Hepatic stellate cell (primary cell): Measurements from ENCODE around the gene BCL3.
A peak's percentile ranks its signal among the peaks of the same experiment; 100 is the strongest.

ENCODE experiments used
- DNase-seq: peaks from one replicate; pipeline ENCODE4 v3.0.0; 2011; ENCODE audit warnings: low spot score

The BCL3 gene

DNA sequence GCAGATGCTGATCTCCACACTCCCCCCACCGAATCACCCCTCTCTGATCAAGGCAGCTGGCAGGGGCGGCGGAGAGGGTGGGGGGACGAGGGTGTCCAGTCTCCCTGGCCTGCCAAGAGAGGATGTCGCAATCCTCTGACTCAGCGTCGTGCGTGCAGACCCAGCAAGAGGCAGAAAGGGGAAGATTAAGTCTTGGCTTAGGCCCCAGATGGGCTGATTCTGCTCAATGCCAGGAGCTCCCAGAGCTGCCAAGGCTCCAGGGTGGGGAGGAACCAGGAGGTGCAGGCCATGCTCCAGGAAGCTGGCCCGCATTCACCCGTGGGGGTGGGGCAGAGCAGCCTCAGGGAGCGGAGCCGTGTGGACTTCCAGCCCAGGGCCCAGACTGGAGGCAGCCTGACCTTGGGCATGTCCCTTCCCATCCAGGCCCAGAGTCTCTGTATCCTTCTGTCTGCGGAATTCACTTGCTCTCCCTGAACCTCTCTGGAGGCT is 6.6 kb upstream of the BCL3 start:
- peak; percentile 96 for DNase-seq

DNA sequence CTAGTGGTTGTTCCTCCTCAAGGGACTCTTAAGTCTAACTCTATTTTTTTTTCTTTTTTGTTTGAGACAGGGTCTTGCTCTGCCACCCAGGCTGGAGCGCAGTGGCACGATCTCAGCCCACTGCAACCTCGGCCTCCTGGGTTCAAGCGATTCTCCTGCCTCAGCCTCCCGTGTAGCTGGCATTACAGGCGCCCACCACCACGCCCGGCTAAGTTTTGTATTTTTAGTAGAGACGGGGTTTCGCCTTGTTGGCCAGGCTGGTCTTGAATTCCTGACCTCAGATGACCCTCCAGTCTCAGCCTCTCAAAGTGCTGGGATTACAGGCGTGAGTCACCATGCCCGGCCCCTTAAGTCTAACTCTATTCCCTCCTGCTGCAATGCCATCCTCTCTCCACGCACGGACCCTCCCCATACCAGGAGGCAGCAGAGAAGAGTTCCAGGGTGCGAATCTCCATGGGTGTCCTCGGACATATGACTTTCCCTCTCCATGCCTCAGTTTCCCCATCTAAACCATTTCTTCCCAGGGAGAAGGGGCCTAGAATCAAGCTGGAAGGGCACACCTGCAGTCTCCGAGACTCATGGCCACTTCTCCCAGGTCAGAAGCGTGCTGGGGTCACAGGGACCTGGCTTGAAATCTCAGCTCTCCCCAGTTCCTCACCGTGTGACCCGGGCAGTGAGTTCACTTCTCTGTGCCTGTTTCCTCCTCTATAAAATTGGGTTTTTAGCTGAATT is 6.0 kb upstream of the BCL3 start:
- DNase-seq: no peak

DNA sequence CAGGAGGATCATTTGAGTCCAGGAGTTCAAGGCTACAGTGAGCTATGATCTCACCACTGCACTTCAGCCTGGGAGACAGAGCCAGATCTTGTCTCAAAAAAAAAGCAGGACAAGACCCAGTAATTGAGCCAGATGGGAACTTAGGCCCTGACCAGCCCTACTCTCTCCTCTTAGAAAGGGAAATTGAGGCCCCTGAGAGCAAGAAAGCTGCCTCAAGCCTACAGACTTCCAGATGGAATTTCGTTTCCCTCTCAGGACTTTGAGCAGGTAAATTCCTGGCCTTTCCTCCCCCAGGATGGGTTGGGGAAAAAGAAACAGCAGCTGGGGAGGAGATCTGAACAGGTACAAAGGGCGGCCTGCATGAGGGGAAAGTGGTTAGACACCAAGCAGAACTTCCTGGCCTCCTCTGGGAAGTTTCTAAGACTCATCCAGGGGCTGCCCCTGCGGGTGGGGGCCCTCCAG is 3.6 kb upstream of the BCL3 start:
- DNase-seq: no peak

DNA sequence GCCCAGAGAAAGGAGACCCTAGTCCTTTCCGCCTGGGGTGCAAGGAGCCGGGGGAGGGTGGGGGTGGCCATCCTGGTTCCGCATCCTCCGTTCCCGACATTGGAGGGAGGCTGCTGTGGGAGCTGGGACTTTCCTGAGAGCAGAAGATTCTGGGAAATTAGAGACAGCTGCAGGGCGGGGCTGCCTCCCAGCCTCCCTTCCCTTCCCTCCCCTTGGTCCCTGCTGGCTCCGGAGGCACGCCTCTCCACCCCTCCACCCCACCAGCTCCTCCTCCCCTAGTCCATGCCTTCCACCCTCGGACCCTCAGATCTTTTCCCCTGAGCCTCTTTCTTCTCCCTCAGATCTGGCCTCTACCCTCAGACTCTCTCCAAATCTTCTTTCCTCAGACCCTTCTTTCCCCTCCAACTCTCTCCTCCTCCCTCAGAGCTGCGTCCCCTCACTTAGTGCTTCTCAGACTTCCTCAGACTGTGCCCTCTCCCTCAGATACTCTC is 3.1 kb upstream of the BCL3 start:
- DNase-seq: peak; percentile 77

DNA sequence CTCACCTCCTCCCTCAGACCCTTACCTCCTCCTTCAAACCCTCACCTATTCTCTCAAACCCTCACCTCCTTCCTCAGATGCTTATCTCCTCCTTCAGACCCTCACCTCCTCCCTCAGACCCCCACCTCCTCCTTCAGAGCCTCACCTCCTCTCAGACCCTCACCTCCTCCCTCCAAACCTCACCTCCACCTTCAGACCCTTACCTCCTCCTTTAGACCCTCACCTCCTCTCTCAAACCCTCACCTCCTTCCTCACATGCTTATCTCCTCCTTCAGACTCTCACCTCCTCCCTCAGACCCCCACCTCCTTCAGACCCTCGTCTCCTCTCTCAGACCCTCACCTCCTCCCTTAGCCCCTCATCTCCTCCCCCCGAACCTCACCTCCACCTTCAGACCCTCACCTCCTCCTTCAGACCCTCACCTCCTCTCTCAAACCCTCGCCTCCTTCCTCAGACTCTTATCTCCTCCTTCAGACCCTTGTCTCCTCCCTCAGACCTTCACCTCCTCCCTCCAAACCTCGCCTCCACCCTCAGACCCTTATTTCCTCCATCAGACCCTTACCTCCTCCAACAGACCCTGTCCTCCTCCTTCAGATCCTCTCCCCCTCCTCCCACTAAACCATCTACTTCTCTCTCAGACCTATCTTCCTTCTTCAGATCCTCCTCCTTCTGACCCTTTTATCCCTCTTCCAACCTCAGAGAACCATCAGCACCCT is 2.5 kb upstream of the BCL3 start:
- DNase-seq: no peak

DNA sequence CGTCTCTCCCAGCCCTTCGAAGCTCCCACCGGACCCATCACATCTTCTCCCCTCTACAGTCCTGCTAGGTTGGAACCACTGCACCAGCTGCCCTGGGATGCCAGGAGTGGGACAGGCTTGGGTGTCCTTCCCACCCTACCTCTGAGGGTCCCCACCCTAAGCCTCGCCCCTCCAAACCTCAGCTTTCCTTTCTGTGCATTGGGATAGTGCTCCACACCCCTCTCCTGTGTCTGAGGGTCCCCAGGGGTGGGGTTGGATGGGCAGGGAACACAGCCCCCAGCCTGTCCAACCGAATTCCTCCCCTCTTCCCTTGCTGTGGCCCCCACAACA is 1.9 kb upstream of the BCL3 start:
- no peak for DNase-seq

DNA sequence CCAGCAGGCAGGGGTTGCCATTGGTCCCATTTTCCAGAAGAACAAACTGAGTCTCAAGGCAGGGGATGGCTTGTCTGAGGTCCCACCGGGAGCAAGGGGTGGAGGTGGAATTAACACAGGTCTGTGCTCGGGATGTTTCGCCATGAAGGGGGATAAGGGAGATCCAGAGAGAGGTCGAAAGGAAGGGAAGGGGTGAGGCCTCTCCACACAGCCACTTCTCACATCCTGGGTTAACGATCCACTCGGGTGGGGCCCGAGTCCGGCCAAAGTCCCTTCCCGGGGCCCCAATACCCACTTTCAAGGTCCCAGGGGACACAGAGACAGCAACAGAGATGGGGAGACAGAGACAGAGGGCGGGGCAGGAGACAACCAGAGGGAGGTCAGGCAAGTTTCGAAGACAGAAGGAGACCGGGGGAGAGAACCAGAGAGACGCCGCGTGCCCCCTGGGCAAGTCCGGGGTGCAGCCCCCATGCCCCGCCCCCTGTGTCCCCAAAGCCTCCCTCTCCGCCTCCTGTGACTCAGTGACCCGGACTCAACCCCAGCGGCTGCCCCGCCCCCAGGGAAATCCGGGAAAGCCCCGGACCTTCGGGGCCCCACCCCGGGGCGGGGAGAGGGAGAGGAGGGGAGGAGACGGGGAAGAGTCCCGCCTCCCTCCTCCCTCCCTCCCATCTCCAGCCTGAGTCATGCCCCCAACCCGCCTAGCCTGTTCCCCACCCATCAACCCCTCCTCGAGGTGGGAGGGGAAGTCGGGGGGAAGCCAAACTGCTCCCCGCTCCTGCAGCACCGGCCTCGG is 1.4 kb upstream of the BCL3 start:
- peak; percentile 96 for DNase-seq

DNA sequence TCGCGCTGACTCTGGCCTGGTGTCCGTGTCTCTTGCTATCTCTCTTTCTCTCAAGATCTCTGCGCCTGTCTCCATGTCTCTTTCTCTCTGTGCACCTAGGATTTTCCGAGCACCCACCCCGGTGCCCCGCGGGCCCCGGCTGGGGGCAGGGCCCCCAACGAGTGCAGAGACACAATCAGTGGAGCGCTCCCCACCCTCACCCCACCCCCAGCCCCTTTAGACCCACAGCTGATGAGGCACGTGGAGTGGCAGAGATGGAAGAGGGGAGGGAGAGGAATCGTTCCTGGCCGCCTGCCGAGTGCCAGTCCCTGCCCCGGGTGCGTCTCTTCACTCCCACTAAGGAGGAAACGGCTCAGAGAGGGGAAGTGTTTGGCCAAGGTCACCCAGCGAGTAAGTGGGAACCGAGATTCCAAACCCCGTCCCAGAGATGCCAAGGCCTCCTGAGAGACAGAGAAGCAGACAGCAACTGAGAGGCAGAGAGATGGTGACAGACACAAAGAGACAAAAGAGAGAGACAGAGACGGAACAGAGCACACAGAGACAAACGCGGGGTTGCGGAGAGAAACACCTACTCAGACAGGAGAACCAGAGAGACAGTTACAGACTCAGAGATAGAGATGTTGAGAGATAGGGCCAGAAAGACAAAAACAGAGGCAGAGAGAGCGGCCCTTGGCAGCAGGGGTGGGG is 626 bp upstream of the BCL3 start:
- peak; percentile 76 for DNase-seq

DNA sequence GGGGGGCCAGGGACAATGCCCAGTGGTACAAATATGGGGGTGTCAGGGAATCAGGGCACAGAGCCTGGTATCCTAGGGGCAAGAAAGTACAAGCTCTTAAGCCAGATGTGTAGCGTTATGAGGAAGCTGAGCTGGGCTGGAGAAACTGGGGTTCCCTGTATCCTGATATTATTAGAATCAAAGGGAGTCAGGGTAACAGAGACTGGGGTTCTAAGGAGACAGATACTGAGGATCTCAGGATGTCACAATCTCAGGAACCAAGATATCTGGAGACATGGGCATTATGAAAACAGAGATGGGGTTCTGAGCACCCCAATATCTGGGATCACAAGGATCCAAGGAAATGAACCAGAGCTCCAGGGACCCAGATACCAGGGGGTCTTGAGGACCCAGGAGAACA is 784 bp downstream of the BCL3 start:
- no peak for DNase-seq

DNA sequence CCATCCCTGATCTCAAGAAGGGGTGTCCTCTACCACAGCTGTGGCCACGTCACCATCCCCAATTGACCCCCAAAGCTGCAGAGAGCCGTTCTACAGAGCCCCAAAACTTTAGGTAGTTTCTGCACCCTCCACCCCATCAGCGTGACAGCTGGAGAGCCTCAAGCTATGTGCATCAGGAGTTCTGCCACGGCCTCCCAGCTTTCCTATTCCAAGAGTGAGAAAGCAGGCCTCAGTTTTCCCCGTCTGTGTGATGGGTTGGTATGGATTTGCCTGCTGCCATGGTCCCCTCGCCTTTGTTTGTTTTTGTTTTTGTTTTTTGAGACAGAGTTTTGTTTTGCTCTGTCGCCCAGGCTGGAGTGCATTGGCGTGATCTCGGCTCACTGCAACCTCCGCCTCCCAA is 1.5 kb downstream of the BCL3 start:
- DNase-seq: no peak

DNA sequence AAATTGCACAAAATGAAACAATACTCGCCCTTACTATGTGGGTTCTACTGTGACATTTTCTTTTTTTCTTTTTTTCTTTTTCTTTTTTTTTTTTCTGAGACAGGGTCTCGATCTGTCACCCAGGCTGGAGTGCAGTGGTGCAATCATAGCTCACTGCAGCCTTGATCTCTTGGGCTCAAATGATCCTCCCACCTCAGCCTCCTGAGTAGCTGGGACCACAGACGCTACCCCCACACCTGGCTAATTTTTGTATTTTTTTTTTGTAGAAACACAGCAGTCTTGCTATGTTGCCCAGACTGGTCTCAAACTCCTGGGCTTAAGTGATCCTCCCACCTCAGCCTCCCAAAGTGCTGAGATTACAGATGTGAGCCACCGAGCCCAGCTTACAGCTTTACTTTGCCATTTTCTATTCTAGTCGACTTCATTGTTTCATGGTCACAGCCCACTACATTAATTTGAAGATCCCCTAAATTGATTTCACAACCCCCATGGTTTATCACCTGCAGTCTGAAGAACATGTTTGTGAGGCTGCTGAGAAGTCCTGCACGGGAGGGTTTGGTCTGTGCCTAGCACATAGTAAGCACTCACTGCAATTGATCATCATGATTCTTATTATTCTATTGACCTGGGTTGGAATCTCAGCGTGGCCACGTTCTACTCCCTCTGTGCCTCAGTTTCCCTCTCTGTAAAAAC is 3.8 kb downstream of the BCL3 start:
- no peak for DNase-seq

DNA sequence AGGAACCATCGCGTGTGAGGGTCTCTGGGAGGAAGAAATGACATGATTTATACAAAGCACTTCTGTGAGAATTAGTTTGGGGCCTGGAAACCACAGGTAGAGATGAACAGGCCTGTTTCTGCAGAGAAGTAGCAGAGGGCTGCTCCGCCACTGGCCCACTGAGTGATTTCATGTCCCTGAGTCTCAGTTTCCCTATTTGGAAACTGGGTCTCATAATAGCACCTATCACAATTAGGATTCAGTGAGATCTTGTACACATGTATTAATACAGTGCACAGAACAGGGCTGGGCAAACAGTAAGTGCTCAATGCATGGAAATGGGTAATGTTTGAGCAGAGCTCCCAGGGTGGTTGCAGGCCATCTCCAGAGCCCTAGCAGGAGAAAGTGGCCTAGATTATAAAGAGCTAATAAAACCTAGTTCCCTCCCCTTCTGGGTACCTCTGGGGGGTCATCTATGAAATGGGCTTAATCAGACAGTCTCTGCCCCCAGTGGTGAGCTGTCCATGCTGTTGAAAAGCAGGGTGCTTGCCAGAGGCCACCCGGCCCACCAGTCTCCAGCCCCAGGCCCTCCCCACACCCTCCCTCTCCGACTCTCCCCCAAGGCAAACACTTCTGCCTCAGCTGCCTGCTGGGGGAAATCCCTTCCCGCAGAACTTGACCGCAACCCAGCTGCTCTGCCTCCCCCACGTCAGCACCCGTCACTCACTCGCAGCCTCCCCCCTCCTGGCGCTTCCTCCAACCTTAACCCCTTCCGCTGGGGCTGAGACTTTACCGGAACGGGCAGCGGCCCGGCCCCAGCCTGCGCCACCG is 4.5 kb downstream of the BCL3 start:
- peak; percentile 95 for DNase-seq

DNA sequence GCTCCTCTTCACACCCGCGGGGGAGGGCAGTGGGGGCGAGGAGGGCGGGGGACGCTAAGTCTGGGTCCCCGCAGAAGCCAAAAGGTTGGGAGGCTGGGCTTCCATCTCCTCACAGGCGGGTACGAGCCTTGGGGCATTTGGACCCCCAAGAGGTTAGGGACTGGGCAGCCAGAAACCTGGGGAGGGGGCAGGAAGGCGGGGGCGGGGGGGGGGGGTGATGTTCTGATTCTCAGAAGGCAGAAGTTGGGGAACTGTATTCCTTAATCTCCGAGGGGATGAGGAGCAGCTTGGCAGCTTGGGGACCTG is 5.1 kb downstream of the BCL3 start:
- DNase-seq: no peak

DNA sequence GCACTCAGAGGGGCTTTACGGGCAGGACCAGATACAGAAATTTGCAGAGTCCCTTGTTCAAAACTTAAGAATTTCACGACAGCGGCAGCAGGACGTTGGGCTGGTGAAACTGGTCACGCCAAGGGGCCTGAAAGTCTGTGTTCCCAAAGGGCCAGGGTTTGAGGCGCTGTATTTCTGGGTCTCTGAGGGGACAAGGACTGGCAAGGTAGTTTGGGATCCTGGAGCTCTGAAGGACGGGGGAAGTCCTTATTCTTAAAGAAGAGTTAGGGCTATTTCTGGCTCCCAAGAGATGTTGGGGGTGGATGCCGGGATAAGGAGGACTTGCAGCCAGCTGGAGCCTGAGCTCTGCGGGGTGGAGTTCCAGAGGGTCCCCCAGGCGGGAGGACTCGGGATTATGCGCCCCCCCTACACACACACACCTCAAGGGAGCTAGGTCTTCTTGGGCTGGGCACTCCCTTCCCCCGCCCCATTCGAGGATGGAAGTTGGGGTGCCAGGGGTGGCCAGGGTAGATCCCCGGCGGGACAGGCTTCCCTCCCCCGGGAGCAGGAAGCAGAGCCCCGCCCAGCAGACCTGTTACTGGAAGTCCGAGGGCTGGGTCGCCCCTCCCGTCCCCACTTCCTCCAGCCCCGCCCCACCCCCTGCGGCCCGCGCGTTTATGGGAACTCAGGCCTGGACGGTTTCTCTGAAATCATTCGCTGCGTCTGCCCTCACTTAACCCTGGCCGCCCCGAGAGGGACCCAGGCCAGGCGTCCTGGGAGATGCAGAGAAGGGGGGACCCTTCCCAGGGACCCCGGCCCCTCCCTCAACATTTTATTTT is 5.6 kb downstream of the BCL3 start:
- DNase-seq: peak; percentile 89

DNA sequence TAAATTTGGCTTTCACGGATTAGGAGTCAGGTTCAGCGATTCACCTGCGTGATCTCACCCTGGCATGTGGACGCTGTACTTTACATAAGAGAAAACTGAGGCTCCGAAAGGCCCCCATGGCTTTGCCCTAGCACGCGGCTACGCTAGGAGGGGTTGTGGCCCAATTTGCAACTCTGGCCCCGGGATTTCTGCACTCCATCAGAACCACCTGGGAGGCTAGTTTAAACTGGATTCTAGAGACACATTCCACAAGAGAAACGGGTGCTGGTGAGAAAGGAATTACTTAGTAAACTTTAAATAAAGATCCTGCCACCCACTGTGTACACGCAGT is 6.2 kb downstream of the BCL3 start:
- no peak for DNase-seq

DNA sequence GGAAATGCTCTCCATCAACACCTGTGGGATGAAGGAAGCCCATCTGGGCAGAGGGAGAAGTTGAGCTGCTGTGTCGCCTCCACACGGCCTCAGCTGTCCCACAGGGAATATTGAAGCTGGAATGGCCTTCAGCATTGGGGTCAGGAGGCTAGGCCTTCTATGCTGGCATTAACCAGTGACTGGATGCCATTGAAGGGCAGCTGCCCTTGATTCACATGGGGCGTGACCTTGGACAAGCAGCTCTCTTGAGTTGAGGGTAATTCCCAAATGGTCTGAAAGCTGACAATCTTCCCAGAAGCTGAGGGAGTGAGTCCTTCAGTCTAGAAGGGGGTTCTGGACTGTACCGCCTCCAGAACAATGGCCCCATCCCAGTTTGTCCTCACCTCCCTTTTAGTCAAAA is 6.7 kb downstream of the BCL3 start:
- no peak for DNase-seq

DNA sequence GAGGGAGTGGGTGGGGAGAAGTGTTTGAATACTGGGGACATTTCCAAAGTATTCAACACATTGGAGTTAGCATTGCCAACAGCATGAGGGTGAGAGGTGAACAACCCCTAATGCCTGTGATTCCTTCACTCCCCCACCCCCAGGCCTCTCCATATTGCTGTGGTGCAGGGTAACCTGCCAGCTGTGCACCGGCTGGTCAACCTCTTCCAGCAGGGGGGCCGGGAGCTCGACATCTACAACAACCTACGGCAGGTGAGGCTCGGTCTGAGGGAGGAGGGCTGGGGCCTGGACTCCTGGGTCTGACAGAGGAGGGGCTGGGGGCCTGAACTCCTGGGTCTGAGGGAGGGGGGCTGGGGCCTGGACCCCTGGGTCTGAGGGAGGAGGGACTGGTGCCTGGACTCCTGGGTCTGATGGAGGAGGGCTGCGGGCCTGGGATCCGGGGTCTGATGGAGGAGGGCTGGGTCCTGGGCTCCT is 7.6 kb downstream of the BCL3 start:
- no peak for DNase-seq

DNA sequence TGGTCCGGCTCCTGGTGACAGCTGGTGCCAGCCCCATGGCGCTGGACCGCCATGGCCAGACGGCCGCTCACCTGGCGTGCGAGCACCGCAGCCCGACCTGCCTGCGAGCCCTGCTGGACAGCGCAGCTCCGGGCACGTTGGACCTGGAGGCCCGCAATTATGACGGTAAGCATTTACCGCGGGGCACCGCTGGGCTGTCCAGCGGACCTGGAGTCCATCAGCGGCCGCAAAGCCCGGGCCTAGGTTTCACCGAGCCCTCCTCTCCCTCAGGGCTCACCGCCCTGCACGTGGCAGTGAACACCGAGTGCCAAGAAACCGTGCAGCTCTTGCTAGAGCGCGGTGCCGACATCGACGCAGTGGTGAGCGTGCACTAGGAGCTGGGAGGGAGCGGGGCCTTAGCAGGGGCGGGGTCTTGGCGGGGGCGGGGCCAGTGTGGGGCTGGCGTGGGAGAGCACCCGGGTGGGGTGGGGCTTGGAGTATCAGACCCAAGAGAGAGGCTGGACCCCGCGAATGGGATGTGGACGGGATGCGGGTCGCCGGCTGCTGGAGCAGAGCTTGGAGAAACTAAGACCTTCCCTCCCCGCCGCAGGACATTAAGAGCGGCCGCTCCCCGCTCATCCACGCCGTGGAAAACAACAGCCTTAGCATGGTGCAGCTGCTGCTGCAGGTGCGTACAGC is 8.7 kb downstream of the BCL3 start:
- peak; percentile 52 for DNase-seq

DNA sequence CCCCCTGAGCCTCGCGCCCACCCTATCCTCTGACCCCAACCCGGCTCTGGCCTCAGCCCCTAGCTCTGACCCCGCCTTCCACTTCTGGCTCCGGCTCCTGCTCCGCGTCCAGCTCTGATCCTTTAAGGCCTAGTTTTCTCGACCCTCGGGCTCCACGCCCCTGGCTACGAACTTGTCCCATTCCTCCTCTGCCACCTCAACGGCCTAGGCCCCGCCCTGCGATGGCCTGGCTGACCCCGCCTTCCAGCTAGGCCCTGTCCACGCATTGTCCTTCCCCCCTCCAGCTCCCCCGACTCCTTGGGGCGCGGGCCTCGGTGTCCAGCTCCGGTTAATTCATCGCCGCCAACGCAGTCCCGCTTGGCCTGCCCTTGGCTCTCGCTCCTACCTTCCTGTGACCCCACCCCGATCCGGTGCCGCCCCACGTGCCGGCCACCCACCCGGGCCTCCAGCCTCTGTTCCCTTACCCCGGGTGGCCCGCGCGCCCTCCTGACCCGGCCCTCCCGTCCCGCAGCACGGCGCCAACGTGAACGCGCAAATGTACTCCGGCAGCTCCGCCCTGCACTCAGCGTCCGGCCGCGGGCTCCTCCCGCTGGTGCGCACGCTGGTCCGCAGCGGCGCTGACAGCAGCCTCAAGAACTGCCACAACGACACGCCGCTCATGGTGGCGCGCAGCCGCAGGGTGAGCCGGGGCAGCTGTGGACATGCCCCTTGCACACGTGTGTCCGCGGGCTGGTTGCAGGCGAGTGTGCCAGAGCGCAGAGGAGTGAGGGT is 9.4 kb downstream of the BCL3 start:
- DNase-seq: peak; percentile 79
